GM19025 (cell line): Measurements from ENCODE around the gene PSMA7.
"Not testable (repeated sequence)": the region's sequence is repeated elsewhere in the genome, so short reads cannot be mapped to it uniquely, and the experiment has no call there.

Experiments
- ATAC-seq: cut with Tn5 transposase; IDR thresholded peaks from one replicate; pipeline ENCODE4 v1.9.1; 2021; ENCODE audit warnings: mild to moderate bottlenecking, low read depth, moderate library complexity; ENCODE audit not compliant: unreplicated experiment

PSMA7 gene

GRCh38 chr20:62122654-62123449 lies 20.3 kb downstream of the PSMA7 start:
- ATAC-seq = peak; percentile 9

GRCh38 chr20:62121776-62122653 lies 21.2 kb downstream of the PSMA7 start, which contains the start of gene LSM14B:
Gene LSM14B, plus strand, starts transcription at chr20:62122475. Its CDS starts 192 bp downstream, at chr20:62122667.
- ATAC-seq = peak; percentile 75

- peak; percentile 2 for ATAC-seq
These were observed 22.0 kb downstream of the PSMA7 start for GRCh38 chr20:62120990-62121775.

DNA sequence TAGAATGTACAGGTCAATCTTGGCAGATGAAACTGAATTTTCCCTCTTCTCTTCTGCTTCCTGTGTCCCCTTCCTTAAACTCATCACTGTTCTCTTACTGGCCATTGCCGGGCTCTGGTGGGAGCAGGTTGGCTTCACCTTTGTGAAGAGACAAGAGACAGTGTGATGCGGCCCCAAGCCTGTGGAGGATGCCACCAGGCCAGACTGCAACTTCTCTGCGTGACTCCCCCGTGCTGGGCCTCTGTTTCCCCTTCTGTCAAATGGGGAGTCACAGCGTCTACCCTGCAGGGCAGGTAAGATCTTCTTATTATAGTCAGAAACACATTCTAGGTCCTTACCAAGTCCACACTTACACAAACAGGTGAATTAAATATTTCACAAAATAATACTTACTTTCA lies 22.8 kb downstream of the PSMA7 start:
- no peak for ATAC-seq

- ATAC-seq = no peak
These were observed 23.4 kb downstream of the PSMA7 start for GRCh38 chr20:62119591-62120364.

GRCh38 chr20:62119115-62119514 lies 24.1 kb downstream of the PSMA7 start:
- ATAC-seq = no peak

GRCh38 chr20:62118113-62119043 lies 24.8 kb downstream of the PSMA7 start:
- no peak for ATAC-seq

DNA sequence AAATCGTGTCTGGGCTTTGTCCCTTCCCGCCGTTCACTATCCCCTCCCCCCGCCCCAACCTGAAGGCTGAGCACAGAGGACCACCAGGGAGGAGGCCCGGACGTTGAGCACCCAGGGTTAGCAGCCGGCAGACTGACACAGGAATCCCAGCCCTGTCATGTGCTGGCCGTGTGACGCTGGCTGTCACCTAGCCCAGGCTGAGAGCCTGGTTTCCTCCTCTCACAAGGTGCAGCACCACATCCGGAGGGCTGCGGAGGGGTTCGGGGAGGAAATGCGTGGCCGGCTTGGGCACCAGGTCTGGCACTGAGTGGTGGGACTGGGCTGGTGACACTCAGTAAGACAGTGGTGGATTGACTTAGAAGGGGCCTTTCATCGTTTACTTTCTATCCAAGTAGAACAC lies 25.5 kb downstream of the PSMA7 start:
- ATAC-seq = no peak

- no peak for ATAC-seq
These were observed 25.9 kb downstream of the PSMA7 start for GRCh38 chr20:62117362-62117646.

DNA sequence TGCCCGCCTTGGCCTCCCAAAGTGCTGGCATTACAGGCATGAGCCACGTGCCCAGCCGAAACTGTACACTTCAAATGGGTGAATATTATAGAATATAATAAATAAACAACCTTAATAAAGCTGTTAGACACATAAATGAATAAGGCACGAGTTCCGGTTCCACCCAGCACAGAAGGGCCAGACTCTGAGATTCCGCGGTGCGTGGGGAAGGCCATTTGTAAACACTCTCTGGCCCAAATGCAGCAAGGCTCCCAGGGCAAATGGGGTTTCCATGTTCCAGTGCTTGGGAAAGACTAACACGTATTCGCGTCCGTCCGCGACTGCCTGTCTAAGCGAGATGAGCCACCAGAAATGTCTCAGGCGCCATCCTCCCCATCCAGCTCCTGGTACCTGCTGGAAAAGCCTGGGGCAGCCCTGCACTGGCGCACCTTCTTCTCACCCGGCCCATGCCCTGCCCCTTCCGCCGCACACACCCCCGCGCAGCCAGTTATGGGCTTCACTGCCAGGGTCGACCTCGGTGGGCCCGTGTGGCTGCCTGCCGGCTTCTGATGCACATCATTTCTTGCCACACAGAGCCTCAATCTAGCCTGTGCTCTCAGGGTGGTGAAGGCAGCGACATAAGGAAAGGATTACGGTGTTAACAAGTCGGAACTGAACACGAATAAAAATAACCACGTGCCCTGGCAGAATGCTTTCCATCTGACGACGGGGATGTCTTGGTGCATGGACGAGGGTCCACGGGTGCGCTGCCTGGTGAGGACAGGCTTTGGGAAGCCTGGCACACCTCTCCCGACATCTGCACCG lies 26.4 kb downstream of the PSMA7 start:
- no peak for ATAC-seq

- not testable (repeated sequence) for ATAC-seq
These were observed 27.3 kb downstream of the PSMA7 start for GRCh38 chr20:62115800-62116407.

GRCh38 chr20:62114894-62115293 lies 28.3 kb downstream of the PSMA7 start:
- ATAC-seq = no peak

DNA sequence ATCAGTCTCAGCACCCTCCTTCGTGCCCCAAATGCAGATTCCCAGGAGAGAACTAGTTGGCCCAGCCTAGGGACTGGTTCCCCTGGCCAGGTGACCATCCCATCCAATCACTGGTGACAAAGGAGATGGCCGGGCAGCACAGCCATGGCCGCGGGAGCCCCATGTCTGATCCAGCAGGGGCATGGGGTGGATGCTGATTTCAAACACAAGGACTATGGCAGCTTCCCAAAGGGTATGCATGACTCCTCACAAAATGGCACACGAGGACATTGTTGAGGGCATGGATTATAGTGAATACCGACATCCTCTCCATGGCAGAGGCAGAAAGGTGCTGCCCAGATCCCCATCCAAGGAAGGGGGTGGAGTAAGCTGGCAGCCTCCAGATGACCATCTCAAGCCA lies 30.8 kb downstream of the PSMA7 start:
- ATAC-seq = no peak

- no peak for ATAC-seq
These were observed 32.0 kb downstream of the PSMA7 start for GRCh38 chr20:62111148-62111547.

- ATAC-seq = no peak
These were observed 37.6 kb downstream of the PSMA7 start for GRCh38 chr20:62105592-62105991.

- ATAC-seq = no peak
These were observed 38.3 kb downstream of the PSMA7 start for GRCh38 chr20:62104791-62105345.

- no peak for ATAC-seq
These were observed 38.9 kb downstream of the PSMA7 start for GRCh38 chr20:62104234-62104789.
